ENCODE measurements around the gene SLC52A3.
"Not testable (repeated sequence)": the region's sequence is repeated elsewhere in the genome, so short reads cannot be mapped to it uniquely, and the experiment has no call there.

SLC52A3 gene

GRCh38 chr20:726160-726559 lies 42.1 kb downstream of the SLC52A3 start:
- TF ChIP-seq ZFX (IDR thresholded peaks at IDR 0.05) (no peak), CTCF (conservative IDR thresholded peaks at IDR 0.05) (no peak)
- H3K27ac ChIP-seq: no peak overlapping the region

GRCh38 chr20:725491-725890 lies 42.8 kb downstream of the SLC52A3 start:
- no peak overlapping the region for H3K27ac ChIP-seq
- TF ChIP-seq CTCF (conservative IDR thresholded peaks at IDR 0.05): no peak
- TF ChIP-seq ZFX (IDR thresholded peaks at IDR 0.05): no peak

- H3K27ac ChIP-seq: not testable (repeated sequence)
Observed at GRCh38 chr20:724797-725196, 43.5 kb downstream of the SLC52A3 start.

GRCh38 chr20:723756-724155 lies 44.5 kb downstream of the SLC52A3 start:
- TF ChIP-seq CTCF (conservative IDR thresholded peaks at IDR 0.05): no peak
- no peak for TF ChIP-seq ZFX (IDR thresholded peaks at IDR 0.05)
- H3K27ac ChIP-seq: peak overlapping the region; percentile 3; the same call in 1 of the 2 replicates

GRCh38 chr20:722822-723644 lies 45.3 kb downstream of the SLC52A3 start:
- TF ChIP-seq CTCF (conservative IDR thresholded peaks at IDR 0.05) (no peak), ZFX (IDR thresholded peaks at IDR 0.05) (no peak)

GRCh38 chr20:721876-722275 lies 46.4 kb downstream of the SLC52A3 start:
- H3K27ac ChIP-seq: no peak overlapping the region
- TF ChIP-seq CTCF (conservative IDR thresholded peaks at IDR 0.05) (no peak), ZFX (IDR thresholded peaks at IDR 0.05) (no peak)

More at GRCh38 chr20:722822-723644, 45.3 kb downstream of the SLC52A3 start:
- H3K27ac ChIP-seq: no peak overlapping the region

GRCh38 chr20:719816-720215 lies 48.5 kb downstream of the SLC52A3 start:
- TF ChIP-seq ZFX (IDR thresholded peaks at IDR 0.05): no peak
- no peak overlapping the region for H3K27ac ChIP-seq

- TF ChIP-seq ZFX (IDR thresholded peaks at IDR 0.05) (no peak), CTCF (conservative IDR thresholded peaks at IDR 0.05) (no peak)
- no peak overlapping the region for H3K27ac ChIP-seq
Observed at GRCh38 chr20:719068-719467, 49.2 kb downstream of the SLC52A3 start.
